ENCODE results near the gene CAMK1D.

Gene CAMK1D

DNA sequence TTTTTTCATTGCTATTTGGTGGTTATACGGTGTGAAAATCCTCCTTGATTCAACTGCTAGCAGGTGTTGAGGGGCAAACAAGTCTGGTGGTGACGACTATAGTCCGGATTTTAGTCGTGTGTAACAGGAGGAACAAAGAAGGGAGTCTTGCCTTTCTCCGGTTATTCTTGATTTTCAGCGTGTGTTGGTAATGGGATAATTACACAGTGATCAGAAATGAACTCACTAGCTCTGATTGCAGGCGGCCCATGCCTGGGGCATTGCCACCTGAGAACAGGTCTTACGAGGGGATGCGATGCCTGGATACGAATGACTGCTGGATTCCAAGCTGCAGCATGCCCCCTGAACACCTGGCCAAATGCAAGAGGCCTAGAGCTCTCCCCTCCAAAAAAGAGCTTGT, 72.8 kb downstream of the CAMK1D start:
- H3K4me3 ChIP-seq (ENCODE audit: low read depth, low read length), result no peak overlapping the region
- TF ChIP-seq, protein P1, sequence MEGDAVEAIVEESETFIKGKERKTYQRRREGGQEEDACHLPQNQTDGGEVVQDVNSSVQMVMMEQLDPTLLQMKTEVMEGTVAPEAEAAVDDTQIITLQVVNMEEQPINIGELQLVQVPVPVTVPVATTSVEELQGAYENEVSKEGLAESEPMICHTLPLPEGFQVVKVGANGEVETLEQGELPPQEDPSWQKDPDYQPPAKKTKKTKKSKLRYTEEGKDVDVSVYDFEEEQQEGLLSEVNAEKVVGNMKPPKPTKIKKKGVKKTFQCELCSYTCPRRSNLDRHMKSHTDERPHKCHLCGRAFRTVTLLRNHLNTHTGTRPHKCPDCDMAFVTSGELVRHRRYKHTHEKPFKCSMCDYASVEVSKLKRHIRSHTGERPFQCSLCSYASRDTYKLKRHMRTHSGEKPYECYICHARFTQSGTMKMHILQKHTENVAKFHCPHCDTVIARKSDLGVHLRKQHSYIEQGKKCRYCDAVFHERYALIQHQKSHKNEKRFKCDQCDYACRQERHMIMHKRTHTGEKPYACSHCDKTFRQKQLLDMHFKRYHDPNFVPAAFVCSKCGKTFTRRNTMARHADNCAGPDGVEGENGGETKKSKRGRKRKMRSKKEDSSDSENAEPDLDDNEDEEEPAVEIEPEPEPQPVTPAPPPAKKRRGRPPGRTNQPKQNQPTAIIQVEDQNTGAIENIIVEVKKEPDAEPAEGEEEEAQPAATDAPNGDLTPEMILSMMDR (IDR thresholded peaks at IDR 0.05; ENCODE audit: insufficient read depth, low read depth, low read length, missing control alignments), result no peak
- DNase-seq (ENCODE audit: low read depth), result no peak

GRCh38 chr10:12423896-12424295, 74.5 kb downstream of the CAMK1D start:
- DNase-seq (ENCODE audit: low read depth), result no peak
- TF ChIP-seq, protein P1 (IDR thresholded peaks at IDR 0.05; ENCODE audit: insufficient read depth, low read depth, low read length, missing control alignments), result no peak
- no peak overlapping the region for H3K4me3 ChIP-seq (ENCODE audit: low read depth, low read length)

- H3K4me3 ChIP-seq (ENCODE audit: low read depth, low read length), result no peak overlapping the region
- no peak for DNase-seq (ENCODE audit: low read depth)
- TF ChIP-seq, protein P1 (IDR thresholded peaks at IDR 0.05; ENCODE audit: insufficient read depth, low read depth, low read length, missing control alignments), result no peak
Measured at GRCh38 chr10:12427276-12427675, 77.9 kb downstream of the CAMK1D start.

DNA sequence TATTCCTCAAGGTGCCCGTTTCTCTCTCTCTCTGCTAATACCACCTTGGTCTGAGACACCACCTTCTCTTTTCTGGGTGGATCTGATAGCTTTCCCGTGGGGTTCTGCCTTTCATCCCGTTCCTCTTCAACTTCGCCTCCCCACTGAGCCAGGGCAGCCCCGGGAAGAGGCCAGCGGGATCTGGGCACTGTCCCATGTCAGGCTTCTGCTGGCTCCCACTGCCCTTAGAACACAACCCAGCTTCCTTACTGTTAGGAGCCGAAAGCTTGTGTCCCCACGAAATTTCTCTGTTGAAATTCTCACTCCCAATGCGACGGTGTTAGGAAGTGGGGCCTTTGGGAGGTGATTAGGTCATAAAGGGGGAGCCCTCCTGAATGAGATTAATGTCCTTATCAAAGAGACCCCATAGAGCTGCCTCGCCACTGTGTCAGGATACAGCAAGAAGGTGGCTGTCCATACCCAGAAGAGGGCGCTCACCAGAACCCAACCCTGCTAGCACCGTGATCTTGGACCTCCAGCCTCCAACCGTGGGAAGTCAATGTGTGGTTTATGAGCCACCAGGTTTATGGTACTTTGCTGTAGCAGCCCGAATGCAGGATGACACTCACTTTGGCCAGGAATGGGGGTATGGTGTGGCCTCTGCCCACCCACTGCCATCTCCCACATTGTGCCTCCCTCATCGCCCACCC, 79.2 kb downstream of the CAMK1D start:
- H3K4me3 ChIP-seq (ENCODE audit: low read depth, low read length), result no peak overlapping the region
- TF ChIP-seq, protein P1 (IDR thresholded peaks at IDR 0.05; ENCODE audit: insufficient read depth, low read depth, low read length, missing control alignments), result no peak
- DNase-seq (ENCODE audit: low read depth), result no peak

DNA sequence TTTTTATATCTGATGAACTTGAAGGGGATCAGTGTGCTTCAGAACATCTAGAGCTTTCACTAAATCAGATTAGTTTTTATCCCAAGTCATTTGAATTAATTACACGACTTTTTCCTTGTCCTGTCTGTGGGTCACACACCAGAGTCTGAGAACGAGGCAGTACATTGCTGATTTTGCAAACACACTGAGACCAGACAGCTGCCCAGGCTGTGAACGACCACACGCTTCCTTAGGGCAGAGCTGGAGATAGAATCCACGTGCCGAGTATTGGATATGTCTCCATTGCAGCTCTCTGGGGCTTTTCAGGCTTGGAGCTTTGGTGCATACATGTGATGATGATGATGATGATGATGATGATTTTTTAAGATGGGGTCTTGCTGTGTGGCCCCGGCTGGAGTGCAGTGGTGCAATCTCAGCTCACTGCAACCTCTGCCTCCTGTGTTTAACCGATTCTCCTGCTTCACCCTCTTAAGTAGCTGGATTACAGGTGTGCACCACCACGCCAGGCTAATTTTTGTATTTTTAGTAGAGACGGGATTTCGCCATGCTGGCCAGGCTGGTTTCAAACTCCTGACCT, 81.1 kb downstream of the CAMK1D start:
- H3K4me3 ChIP-seq (ENCODE audit: low read depth, low read length), result no peak overlapping the region
- TF ChIP-seq, protein P1 (IDR thresholded peaks at IDR 0.05; ENCODE audit: insufficient read depth, low read depth, low read length, missing control alignments), result no peak
- DNase-seq (ENCODE audit: low read depth), result no peak

- DNase-seq (ENCODE audit: low read depth), result no peak
- TF ChIP-seq, protein P1 (IDR thresholded peaks at IDR 0.05; ENCODE audit: insufficient read depth, low read depth, low read length, missing control alignments), result no peak
Measured at GRCh38 chr10:12431151-12432101, 82.1 kb downstream of the CAMK1D start.

More at GRCh38 chr10:12431151-12432101, 82.1 kb downstream of the CAMK1D start:
- no peak overlapping the region for H3K4me3 ChIP-seq (ENCODE audit: low read depth, low read length)
